ACC112 (cell line): ENCODE results near the gene CAPN11.

Source experiments
- H2AFZ ChIP-seq: fragments of 200-600 bp; sonication (generic); one replicate; pipeline ENCODE4 v1.6.0; 2017; ENCODE audit warnings: antibody characterized with exemption, low read length; ENCODE audit not compliant: unreplicated experiment
- H3K27ac ChIP-seq: fragments of 200-600 bp; sonication (generic); 2 replicates; pipeline ENCODE4 v1.5.1; 2014; ENCODE audit warnings: low read depth, mild to moderate bottlenecking, antibody characterized with exemption, low read length, moderate library complexity
- H3K27me3 ChIP-seq: fragments of 200-600 bp; sonication (generic); 2 replicates; pipeline ENCODE4 v1.6.1; 2014; ENCODE audit warnings: mild to moderate bottlenecking, antibody characterized with exemption, low read length, moderate library complexity, mixed read lengths; ENCODE audit not compliant: insufficient read depth
- H3K36me3 ChIP-seq: fragments of 200-600 bp; sonication (generic); 2 replicates; pipeline ENCODE4 v1.6.1; 2016; ENCODE audit warnings: mild to moderate bottlenecking, antibody characterized with exemption, low read length, moderate library complexity, mixed read lengths; ENCODE audit not compliant: insufficient read depth
- H3K4me1 ChIP-seq: fragments of 200-600 bp; sonication (generic); one replicate; pipeline ENCODE4 v1.6.1; 2016; ENCODE audit warnings: low read length, mixed read lengths; ENCODE audit not compliant: insufficient read depth, unreplicated experiment, control insufficient read depth
- H3K4me3 ChIP-seq: fragments of 200-600 bp; sonication (generic); 2 replicates; pipeline ENCODE4 v1.5.1; 2014; ENCODE audit warnings: mild to moderate bottlenecking, low read depth, low read length
- H3K79me2 ChIP-seq: fragments of 200-600 bp; sonication (generic); one replicate; pipeline ENCODE4 v1.6.0; 2016; ENCODE audit warnings: low read length; ENCODE audit not compliant: control insufficient read depth, unreplicated experiment, insufficient read depth

The CAPN11 gene

DNA sequence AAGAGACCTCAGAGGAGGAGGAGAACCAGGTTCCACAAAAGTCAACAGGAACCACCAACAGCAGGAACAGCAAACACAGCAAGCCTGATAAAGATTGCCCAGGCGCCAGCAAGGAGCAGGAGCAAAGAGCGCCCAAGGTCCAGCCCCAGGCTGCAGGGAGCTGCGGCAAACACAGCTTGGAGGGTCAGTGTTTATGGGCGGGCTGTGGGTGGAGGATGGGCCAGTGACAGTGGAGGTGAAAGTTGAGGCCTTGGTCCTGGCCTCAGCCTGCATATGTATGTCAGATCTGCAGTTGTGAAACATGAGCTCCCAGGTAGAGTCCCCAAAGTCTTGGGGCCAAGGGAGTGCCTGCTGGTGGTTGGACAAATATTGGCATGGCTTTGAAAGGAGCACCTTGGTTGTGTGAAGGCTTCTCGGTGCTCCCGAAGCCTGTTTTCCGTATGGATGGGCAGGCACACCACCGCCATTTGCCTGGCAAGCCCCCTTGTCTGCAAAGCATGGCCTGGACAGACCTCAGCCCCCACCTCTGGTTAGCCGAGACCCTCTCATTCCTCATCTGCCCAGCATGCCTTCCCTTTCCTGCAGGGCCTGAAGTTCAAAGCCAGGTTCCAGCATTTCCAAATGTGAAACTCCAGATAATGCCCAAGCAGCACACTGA is 2.0 kb upstream of the CAPN11 start:
- Histone ChIP-seq H3K79me2 (no peaks in the 10 kb centered on the region), H3K36me3 (no peaks in the 10 kb centered on the region), H3K4me1 (peaks cover 8% of the 10 kb centered on the region), H3K27ac (no peak overlapping the region), H2AFZ (no peak overlapping the region), H3K4me3 (no peak overlapping the region), H3K27me3 (no peaks in the 10 kb centered on the region)

GRCh38 chr6:44157152-44157521 is 1.5 kb upstream of the CAPN11 start:
- Histone ChIP-seq H3K27ac (no peak overlapping the region), H3K4me3 (no peak overlapping the region), H3K36me3 (no peaks in the 10 kb centered on the region), H2AFZ (no peak overlapping the region), H3K79me2 (no peaks in the 10 kb centered on the region), H3K27me3 (no peaks in the 10 kb centered on the region), H3K4me1 (peaks cover 12% of the 10 kb centered on the region)

DNA sequence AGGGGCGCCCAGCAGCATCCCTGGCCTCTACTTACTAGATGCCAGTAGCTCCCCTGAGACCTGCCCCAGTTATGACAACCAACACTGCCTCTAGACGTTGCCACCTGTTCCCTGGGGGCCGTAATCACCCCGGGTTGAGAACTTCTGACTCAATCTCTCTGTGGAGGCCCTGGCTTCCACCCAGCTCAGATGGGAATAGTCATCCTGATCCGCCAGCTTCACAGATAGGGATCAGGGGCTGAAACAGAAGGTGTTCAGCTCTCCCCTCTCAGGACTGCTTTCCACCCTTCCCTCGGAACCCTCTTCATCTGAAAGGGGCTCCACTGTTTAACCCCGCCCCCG is 3.3 kb downstream of the CAPN11 start:
- Histone ChIP-seq H3K79me2 (no peaks in the 10 kb centered on the region), H2AFZ (no peak overlapping the region), H3K4me1 (peaks cover 17% of the 10 kb centered on the region), H3K27me3 (peaks cover 24% of the 10 kb centered on the region), H3K36me3 (no peaks in the 10 kb centered on the region), H3K4me3 (no peak overlapping the region), H3K27ac (no peak overlapping the region)

GRCh38 chr6:44162876-44163625 is 4.4 kb downstream of the CAPN11 start:
- Histone ChIP-seq H3K27ac (no peak overlapping the region), H3K4me1 (peaks cover 17% of the 10 kb centered on the region), H3K27me3 (peaks cover 24% of the 10 kb centered on the region), H3K36me3 (no peaks in the 10 kb centered on the region), H3K79me2 (no peaks in the 10 kb centered on the region), H3K4me3 (no peak overlapping the region), H2AFZ (no peak overlapping the region)

DNA sequence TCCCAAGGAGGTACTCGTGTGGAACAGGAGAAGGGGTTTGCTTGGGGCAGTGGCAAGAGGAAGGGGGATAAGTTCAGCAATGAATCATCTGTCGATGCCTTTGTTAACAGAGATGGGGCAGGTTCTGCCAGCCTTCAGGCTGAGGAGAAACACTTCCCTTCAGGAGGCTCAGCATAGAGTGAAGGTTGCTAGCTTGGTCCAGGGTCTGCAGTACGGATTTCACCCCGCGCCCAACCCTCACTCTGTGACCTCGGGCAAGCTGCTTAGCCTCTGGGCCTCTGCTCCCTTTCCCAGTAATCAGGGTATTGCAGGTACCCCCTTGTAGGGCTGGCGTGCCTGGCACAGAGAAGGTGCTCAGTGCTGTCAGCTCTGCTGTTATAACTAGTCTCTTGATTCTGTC is 7.5 kb downstream of the CAPN11 start:
- H3K4me3 ChIP-seq = no peak overlapping the region
- no peaks in the 10 kb centered on the region for H3K36me3 ChIP-seq
- H2AFZ ChIP-seq = no peak overlapping the region
- H3K79me2 ChIP-seq = no peaks in the 10 kb centered on the region
- peaks cover 24% of the 10 kb centered on the region for H3K27me3 ChIP-seq
- H3K27ac ChIP-seq = no peak overlapping the region
- peaks cover 14% of the 10 kb centered on the region for H3K4me1 ChIP-seq

DNA sequence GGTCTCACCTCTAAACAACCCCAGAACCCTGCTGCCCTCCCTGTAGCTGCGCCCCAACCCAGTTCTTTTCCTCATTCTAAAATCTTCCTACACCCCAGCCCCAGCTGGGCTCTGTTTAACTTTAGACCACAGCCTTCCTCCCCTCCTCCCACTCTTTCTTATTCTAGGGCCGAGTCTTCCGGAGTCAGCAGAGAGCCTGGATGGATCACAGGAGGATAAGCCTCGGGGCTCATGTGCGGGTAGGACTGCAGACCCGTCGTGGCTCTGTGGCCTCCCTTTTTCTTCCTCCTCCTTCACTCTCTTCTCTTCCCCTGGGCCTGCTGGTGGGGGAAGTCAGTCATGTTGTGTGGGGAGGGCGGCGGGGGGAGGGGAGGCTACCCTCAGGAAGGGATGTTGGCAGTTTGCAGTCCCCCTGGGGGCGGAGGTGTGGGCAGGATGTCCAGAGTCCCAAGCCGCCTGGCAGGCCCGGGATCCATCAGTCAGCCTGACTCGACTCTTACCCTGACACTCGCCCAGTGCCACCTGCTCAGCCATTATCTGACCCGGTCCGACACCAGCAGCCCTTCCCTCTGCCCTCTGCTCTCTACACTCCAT is 8.1 kb downstream of the CAPN11 start:
- Histone ChIP-seq H3K4me3 (no peak overlapping the region), H3K36me3 (no peaks in the 10 kb centered on the region), H3K27ac (no peak overlapping the region), H3K27me3 (peaks cover 24% of the 10 kb centered on the region), H3K4me1 (peaks cover 9% of the 10 kb centered on the region), H3K79me2 (no peaks in the 10 kb centered on the region), H2AFZ (no peak overlapping the region)

- Histone ChIP-seq H3K4me1 (peaks cover under 1% of the 10 kb centered on the region), H3K4me3 (no peak overlapping the region), H3K27me3 (peaks cover 22% of the 10 kb centered on the region), H3K36me3 (no peaks in the 10 kb centered on the region), H3K27ac (no peak overlapping the region), H2AFZ (no peak overlapping the region), H3K79me2 (no peaks in the 10 kb centered on the region)
Measured at GRCh38 chr6:44167567-44167966, 8.9 kb downstream of the CAPN11 start.

DNA sequence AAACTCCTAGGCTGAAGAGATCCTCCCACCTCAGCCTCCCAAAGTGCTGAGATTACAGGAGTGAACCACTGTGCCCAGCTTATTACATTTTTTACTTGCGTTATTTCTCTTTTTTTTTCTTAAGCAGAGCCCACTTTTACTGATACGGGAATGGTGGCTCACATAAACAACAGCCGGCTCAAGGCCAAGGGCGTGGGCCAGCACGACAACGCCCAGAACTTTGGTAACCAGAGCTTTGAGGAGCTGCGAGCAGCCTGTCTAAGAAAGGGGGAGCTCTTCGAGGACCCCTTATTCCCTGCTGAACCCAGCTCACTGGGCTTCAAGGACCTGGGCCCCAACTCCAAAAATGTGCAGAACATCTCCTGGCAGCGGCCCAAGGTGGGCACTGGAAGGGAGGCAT is 10.5 kb downstream of the CAPN11 start:
- Histone ChIP-seq H3K27ac (no peak overlapping the region), H3K4me3 (no peak overlapping the region), H3K36me3 (no peaks in the 10 kb centered on the region), H2AFZ (no peak overlapping the region), H3K79me2 (no peaks in the 10 kb centered on the region), H3K4me1 (peaks cover 4% of the 10 kb centered on the region), H3K27me3 (peaks cover 9% of the 10 kb centered on the region)

DNA sequence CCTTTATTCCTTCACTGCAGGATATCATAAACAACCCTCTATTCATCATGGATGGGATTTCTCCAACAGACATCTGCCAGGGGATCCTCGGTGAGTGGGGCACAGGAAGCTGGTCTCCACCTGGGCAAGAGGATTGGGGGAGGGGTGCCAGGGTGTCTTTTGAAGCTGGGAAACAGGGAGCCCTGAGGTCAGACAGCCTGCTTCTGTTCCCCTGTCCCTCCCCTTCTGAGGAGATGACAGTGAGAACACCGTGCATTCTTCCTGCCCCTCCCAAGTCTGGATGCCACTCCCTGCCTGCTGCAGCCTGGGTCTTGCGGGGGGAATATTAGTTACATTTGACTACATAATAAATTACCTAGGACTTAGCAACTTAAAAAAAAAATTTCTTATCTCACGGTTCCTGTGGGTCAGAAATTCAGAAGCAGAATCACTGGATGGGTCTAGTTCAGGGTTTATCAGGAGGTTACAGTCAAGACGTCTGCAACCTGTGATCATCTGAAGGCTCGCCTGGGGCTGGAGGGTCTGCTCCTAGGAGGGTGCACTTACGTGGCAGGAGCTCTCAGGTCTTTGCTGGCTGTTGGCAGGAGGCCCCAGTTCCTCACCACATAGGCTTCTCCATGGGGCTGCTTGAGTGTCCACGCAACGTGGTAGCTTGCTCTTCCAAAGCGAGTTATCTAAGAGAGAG is 11.4 kb downstream of the CAPN11 start:
- H3K79me2 ChIP-seq = no peaks in the 10 kb centered on the region
- no peak overlapping the region for H2AFZ ChIP-seq
- no peaks in the 10 kb centered on the region for H3K36me3 ChIP-seq
- H3K27ac ChIP-seq = no peak overlapping the region
- H3K4me1 ChIP-seq = peaks cover 4% of the 10 kb centered on the region
- no peak overlapping the region for H3K4me3 ChIP-seq
- H3K27me3 ChIP-seq = peaks cover 6% of the 10 kb centered on the region

- Histone ChIP-seq H3K4me1 (peaks cover 10% of the 10 kb centered on the region), H3K79me2 (no peaks in the 10 kb centered on the region), H2AFZ (no peak overlapping the region), H3K36me3 (no peaks in the 10 kb centered on the region), H3K4me3 (no peak overlapping the region), H3K27me3 (no peaks in the 10 kb centered on the region; the same call in 1 of the 2 replicates), H3K27ac (no peak overlapping the region)
Measured at GRCh38 chr6:44171899-44172546, 13.4 kb downstream of the CAPN11 start.
